MCF 10A (cell line): Measurements from ENCODE around the gene MVK. TPM values are rescaled to one million over a fixed set of nuclear protein-coding genes. Genes with fewer than 3 reads are reported as not detected.

Experiments
- BruUV-seq: library from RNA; stranded (reverse); fragments of 400-500 nt; replicated peaks from 2 replicates; lab custom pipeline; 2021; lab: Mats Ljungman, UMichigan
- CTCF ChIA-PET: fragments of 300-600 bp; sonication (Branson Sonifier 250); formaldehyde crosslinking; extraction: SDS; loops from one replicate; lab custom pipeline; 2021; ENCODE audit warnings: antibody characterized with exemption, inconsistent platforms; lab: Yijun Ruan, JAX
- POLR2A ChIA-PET: fragments of 300-600, 350-650 bp; sonication (Branson Sonifier 250); formaldehyde crosslinking; extraction: SDS; loops from one replicate; lab custom pipeline; 2020; ENCODE audit warnings: antibody characterized with exemption, inconsistent platforms; lab: Yijun Ruan, JAX
- DNase-seq: peaks from one replicate; pipeline ENCODE4 v3.0.0-alpha.2; 2018; ENCODE audit not compliant: unreplicated experiment
- H3K27ac Mint-ChIP-seq: one replicate; pipeline ENCODE4 v1.8.0; 2022; ENCODE audit warnings: mild to moderate bottlenecking, low read depth, mixed read lengths; ENCODE audit not compliant: unreplicated experiment
- H3K27me3 Mint-ChIP-seq: one replicate; pipeline ENCODE4 v1.8.0; 2022; ENCODE audit warnings: mixed read lengths; ENCODE audit not compliant: insufficient read depth, unreplicated experiment
- H3K36me3 Mint-ChIP-seq: one replicate; pipeline ENCODE4 v1.8.0; 2022; ENCODE audit warnings: mild to moderate bottlenecking, moderate library complexity, mixed read lengths; ENCODE audit not compliant: insufficient read depth, unreplicated experiment
- H3K4me1 Mint-ChIP-seq: one replicate; pipeline ENCODE4 v1.8.0; 2022; ENCODE audit warnings: mixed read lengths; ENCODE audit not compliant: insufficient read depth, unreplicated experiment
- H3K4me3 Mint-ChIP-seq: one replicate; pipeline ENCODE4 v1.8.0; 2022; ENCODE audit warnings: mild to moderate bottlenecking, moderate library complexity, mixed read lengths; ENCODE audit not compliant: unreplicated experiment
- H3K9me3 Mint-ChIP-seq: one replicate; pipeline ENCODE4 v1.8.0; 2022; ENCODE audit warnings: mixed read lengths; ENCODE audit not compliant: unreplicated experiment
- CTCF ChIP-seq: fragments of 200-600 bp; IDR thresholded peaks from one replicate; pipeline ENCODE4 v1.8.0; 2022; ENCODE audit warnings: antibody characterized with exemption, mild to moderate bottlenecking; ENCODE audit not compliant: unreplicated experiment
- intact Hi-C: fragments of 100-400 bp; cut with micrococcal nuclease; formaldehyde crosslinking; loops from 2 replicates; pipeline ENCODE4 v1.14.1; 2022
- total RNA-seq: library from RNA; stranded (reverse); gene quantifications from 2 replicates; pipeline ENCODE4 v1.2.3, GENCODE V29; 2022

Gene MVK
- total RNA-seq, 1 experiment from 2014 or later: 17.1 TPM

GRCh38 chr12:109635717-109636116 lies 62.1 kb downstream of the MVK start:
- Mint-ChIP-seq H3K27ac (no peak overlapping the region), H3K36me3 (no peaks in the 10 kb centered on the region), H3K9me3 (no peaks in the 10 kb centered on the region), H3K4me1 (no peaks in the 10 kb centered on the region), H3K4me3 (no peak overlapping the region), H3K27me3 (peaks cover 11% of the 10 kb centered on the region)
- TF ChIP-seq CTCF: no peak
- CTCF ChIA-PET: no interaction called here
- DNase-seq: no peak
- no TSS peak for BruUV-seq
- intact Hi-C loops: no loop called here
- POLR2A ChIA-PET: no interaction called here

- Mint-ChIP-seq H3K9me3 (no peaks in the 10 kb centered on the region), H3K27me3 (peaks cover 10% of the 10 kb centered on the region), H3K36me3 (no peaks in the 10 kb centered on the region), H3K4me1 (no peaks in the 10 kb centered on the region), H3K4me3 (no peak overlapping the region), H3K27ac (no peak overlapping the region)
- CTCF ChIA-PET: interaction anchor here (0.8 kb wide), 2 partner anchors 9 to 179 kb away, joined by 4 read pairs; no protein-coding TSS in a partner anchor
- DNase-seq: no peak
- POLR2A ChIA-PET: no interaction called here
- intact Hi-C loops: no loop called here
- BruUV-seq: no TSS peak
- no peak for TF ChIP-seq CTCF
Measured at GRCh38 chr12:109637348-109637747, 63.8 kb downstream of the MVK start.

GRCh38 chr12:109637996-109638395 lies 64.4 kb downstream of the MVK start:
- Mint-ChIP-seq H3K4me1 (no peaks in the 10 kb centered on the region), H3K4me3 (no peak overlapping the region), H3K27me3 (peaks cover 10% of the 10 kb centered on the region), H3K36me3 (no peaks in the 10 kb centered on the region), H3K9me3 (no peaks in the 10 kb centered on the region), H3K27ac (no peak overlapping the region)
- DNase-seq: no peak
- POLR2A ChIA-PET: no interaction called here
- BruUV-seq: no TSS peak
- intact Hi-C loops: no loop called here
- TF ChIP-seq CTCF: no peak
- CTCF ChIA-PET: interaction anchor here (0.8 kb wide), 2 partner anchors 10 to 178 kb away, joined by 4 read pairs; no protein-coding TSS in a partner anchor

- no TSS peak for BruUV-seq
- H3K36me3 Mint-ChIP-seq: no peaks in the 10 kb centered on the region
- CTCF ChIA-PET: interaction anchor here (0.6 kb wide), 1 partner anchor 101 kb away, joined by 3 read pairs; no protein-coding TSS in a partner anchor
- no peaks in the 10 kb centered on the region for H3K4me1 Mint-ChIP-seq
- H3K27me3 Mint-ChIP-seq: peaks cover 10% of the 10 kb centered on the region
- no peak overlapping the region for H3K4me3 Mint-ChIP-seq
- intact Hi-C loops: no loop called here
- no peak for TF ChIP-seq CTCF
- H3K27ac Mint-ChIP-seq: no peak overlapping the region
- POLR2A ChIA-PET: no interaction called here
- no peak for DNase-seq
- H3K9me3 Mint-ChIP-seq: no peaks in the 10 kb centered on the region
Measured at GRCh38 chr12:109638735-109639134, 65.1 kb downstream of the MVK start.
